Nasal cavity respiratory epithelium epithelial cell of viscerocranial mucosa (primary cell): ENCODE measurements around the gene BPIFB6. TPM values are rescaled to one million over a fixed set of nuclear protein-coding genes. Genes with fewer than 3 reads are reported as not detected.

Source experiments
- total RNA-seq: library from RNA; depleted of rRNA; stranded (reverse); fragments of >200 nt; gene quantifications from 2 replicates; pipeline ENCODE4 v1.2.3, GENCODE V29; 2014

Gene BPIFB6
- total RNA-seq: not detected in 2 replicates

GRCh38 chr20:33031531-33031930, at the start of gene BPIFB6:
BPIFB6 (plus strand) TSS chr20:33031648; CDS start chr20:33031648, 0 bp downstream.

GRCh38 chr20:33004141-33004751, 27.2 kb upstream of the BPIFB6 start, which contains the start of gene SUN5:
SUN5 (minus strand) TSS chr20:33004433; CDS start chr20:33004340, 93 bp downstream.

GRCh38 chr20:33007376-33008335, 23.8 kb upstream of the BPIFB6 start, which contains the start of gene BPIFB2:
BPIFB2 (plus strand) TSS chr20:33007704; CDS start chr20:33008575, 871 bp downstream.

GRCh38 chr20:33053291-33054106, 22.1 kb downstream of the BPIFB6 start, which contains the start of gene BPIFB3:
BPIFB3 (plus strand) TSS chr20:33053903; CDS start chr20:33055436, 1,533 bp downstream.

GRCh38 chr20:33079259-33079658, 47.8 kb downstream of the BPIFB6 start, which contains the start of gene BPIFB4:
BPIFB4 (plus strand) TSS chr20:33079643; CDS start chr20:33081527, 1,884 bp downstream.

Other genes with a start within 250 kb of the BPIFB6 start
- gene MAPRE1, start 211.7 kb upstream of the BPIFB6 start, total RNA-seq: 86.5 and 96.9 TPM in 2 replicates
- gene EFCAB8, start 172.7 kb upstream of the BPIFB6 start, total RNA-seq: 0.36 and 0.68 TPM in 2 replicates
- not detected in 2 replicates for gene SUN5, start 27.2 kb upstream of the BPIFB6 start, total RNA-seq
- gene BPIFB2, start 23.9 kb upstream of the BPIFB6 start, total RNA-seq: not detected in 2 replicates
- gene BPIFB3, start 22.3 kb downstream of the BPIFB6 start, total RNA-seq: not detected in 2 replicates
- not detected in 2 replicates for gene BPIFB4, start 48.0 kb downstream of the BPIFB6 start, total RNA-seq
- 0.07 TPM in 1 of 2 replicates, not detected in the other for gene BPIFA2, start 136.5 kb downstream of the BPIFB6 start, total RNA-seq
- gene BPIFA3, start 185.7 kb downstream of the BPIFB6 start, total RNA-seq: not detected in 2 replicates
- 24.0 TPM in 1 of 2 replicates, not detected in the other for gene BPIFA1, start 204.3 kb downstream of the BPIFB6 start, total RNA-seq